ENCODE results near the gene AP1B1.

- TF ChIP-seq EZH2 (IDR thresholded peaks at IDR 0.05; ENCODE audit: borderline replicate concordance, low read length) (no peak), CTCF (conservative IDR thresholded peaks at IDR 0.05 in 1 of 2, IDR thresholded peaks at IDR 0.05 in 1 of 2; ENCODE audit: extremely low read depth in 1 of 2, insufficient read depth in 1 of 2, low read depth in 1 of 2, low read length in 2 of 2) (no peak)
Measured at GRCh38 chr22:29400576-29400975, 12.2 kb upstream of the AP1B1 start.

Data from mammary epithelial cell (primary cell).